BLaER1 (cell line): Measurements from ENCODE around the gene KIAA1217.

Source experiments
- H3K27ac ChIP-seq: shearing (Covaris generic); formaldehyde crosslinking; 2 replicates; pipeline ENCODE4 v1.8.1; 2022
- H3K27me3 ChIP-seq: shearing (Covaris generic); formaldehyde crosslinking; 2 replicates; pipeline ENCODE4 v1.8.1; 2022
- H3K36me3 ChIP-seq: shearing (Covaris generic); formaldehyde crosslinking; 2 replicates; pipeline ENCODE4 v1.8.1; 2022
- H3K4me1 ChIP-seq: shearing (Covaris generic); formaldehyde crosslinking; 2 replicates; pipeline ENCODE4 v1.8.1; 2022
- H3K4me2 ChIP-seq: shearing (Covaris generic); formaldehyde crosslinking; 2 replicates; pipeline ENCODE4 v1.8.1; 2022
- H3K4me3 ChIP-seq: shearing (Covaris generic); formaldehyde crosslinking; 2 replicates; pipeline ENCODE4 v1.8.1; 2022
- H3K9ac ChIP-seq: shearing (Covaris generic); formaldehyde crosslinking; 2 replicates; pipeline ENCODE4 v1.8.1; 2022
- H3K9me3 ChIP-seq: shearing (Covaris generic); formaldehyde crosslinking; 2 replicates; pipeline ENCODE4 v1.8.1; 2022
- H4K20me1 ChIP-seq: shearing (Covaris generic); formaldehyde crosslinking; 2 replicates; pipeline ENCODE4 v1.8.1; 2022
- Cebpa-rat ChIP-seq: shearing (Covaris generic); IDR thresholded peaks from 2 replicates; pipeline ENCODE4 v1.8.1; 2022

Gene KIAA1217

GRCh38 chr10:24494236-24494635, 285.3 kb downstream of the KIAA1217 start:
- Histone ChIP-seq H3K36me3 (no peaks in the 10 kb centered on the region), H4K20me1 (no peaks in the 10 kb centered on the region), H3K9ac (no peak overlapping the region), H3K27ac (no peak overlapping the region), H3K4me2 (no peak overlapping the region), H3K27me3 (no peaks in the 10 kb centered on the region), H3K4me3 (no peak overlapping the region), H3K4me1 (no peaks in the 10 kb centered on the region), H3K9me3 (no peaks in the 10 kb centered on the region)
- no peak for TF ChIP-seq Cebpa-rat

GRCh38 chr10:24494777-24495176, 285.8 kb downstream of the KIAA1217 start:
- H3K27ac ChIP-seq: no peak overlapping the region
- no peaks in the 10 kb centered on the region for H3K9me3 ChIP-seq
- H3K36me3 ChIP-seq: no peaks in the 10 kb centered on the region

GRCh38 chr10:24495666-24496460, 286.9 kb downstream of the KIAA1217 start:
- TF ChIP-seq Cebpa-rat: no peak
- no peaks in the 10 kb centered on the region for H4K20me1 ChIP-seq
- H3K9ac ChIP-seq: no peak overlapping the region
- H3K4me1 ChIP-seq: no peaks in the 10 kb centered on the region
- H3K36me3 ChIP-seq: no peaks in the 10 kb centered on the region
- no peak overlapping the region for H3K27ac ChIP-seq
- no peak overlapping the region for H3K4me3 ChIP-seq
- no peaks in the 10 kb centered on the region for H3K27me3 ChIP-seq
- no peaks in the 10 kb centered on the region for H3K9me3 ChIP-seq
- no peak overlapping the region for H3K4me2 ChIP-seq

More at GRCh38 chr10:24494777-24495176, 285.8 kb downstream of the KIAA1217 start:
- Histone ChIP-seq H4K20me1 (no peaks in the 10 kb centered on the region), H3K9ac (no peak overlapping the region), H3K27me3 (no peaks in the 10 kb centered on the region), H3K4me3 (no peak overlapping the region), H3K4me2 (no peak overlapping the region), H3K4me1 (no peaks in the 10 kb centered on the region)
- no peak for TF ChIP-seq Cebpa-rat

- no peak overlapping the region for H3K9ac ChIP-seq
- H3K36me3 ChIP-seq: no peaks in the 10 kb centered on the region
- no peak for TF ChIP-seq Cebpa-rat
- no peaks in the 10 kb centered on the region for H3K27me3 ChIP-seq
- H4K20me1 ChIP-seq: no peaks in the 10 kb centered on the region
- no peaks in the 10 kb centered on the region for H3K4me1 ChIP-seq
- H3K9me3 ChIP-seq: no peaks in the 10 kb centered on the region
- no peak overlapping the region for H3K4me2 ChIP-seq
- H3K4me3 ChIP-seq: no peak overlapping the region
- no peak overlapping the region for H3K27ac ChIP-seq
These were observed 288.0 kb downstream of the KIAA1217 start for GRCh38 chr10:24496906-24497305.

GRCh38 chr10:24501056-24501711, 292.2 kb downstream of the KIAA1217 start:
- Histone ChIP-seq H3K27ac (no peak overlapping the region), H4K20me1 (no peaks in the 10 kb centered on the region), H3K9me3 (no peaks in the 10 kb centered on the region), H3K4me2 (no peak overlapping the region), H3K36me3 (no peaks in the 10 kb centered on the region), H3K27me3 (no peaks in the 10 kb centered on the region), H3K4me3 (no peak overlapping the region), H3K4me1 (no peaks in the 10 kb centered on the region), H3K9ac (no peak overlapping the region)
- no peak for TF ChIP-seq Cebpa-rat

GRCh38 chr10:24502006-24502405, 293.1 kb downstream of the KIAA1217 start:
- no peaks in the 10 kb centered on the region for H3K27me3 ChIP-seq
- H3K9ac ChIP-seq: no peak overlapping the region
- no peaks in the 10 kb centered on the region for H3K4me1 ChIP-seq
- H3K36me3 ChIP-seq: no peaks in the 10 kb centered on the region
- TF ChIP-seq Cebpa-rat: no peak
- no peak overlapping the region for H3K4me3 ChIP-seq
- H3K9me3 ChIP-seq: peaks cover 6% of the 10 kb centered on the region
- no peaks in the 10 kb centered on the region for H4K20me1 ChIP-seq
- H3K27ac ChIP-seq: no peak overlapping the region
- no peak overlapping the region for H3K4me2 ChIP-seq

GRCh38 chr10:24502801-24503460, 294.0 kb downstream of the KIAA1217 start:
- peaks cover 9% of the 10 kb centered on the region for H3K9me3 ChIP-seq
- no peaks in the 10 kb centered on the region for H3K4me1 ChIP-seq
- no peaks in the 10 kb centered on the region for H4K20me1 ChIP-seq
- H3K27ac ChIP-seq: no peak overlapping the region
- H3K4me2 ChIP-seq: no peak overlapping the region
- no peak for TF ChIP-seq Cebpa-rat
- no peaks in the 10 kb centered on the region for H3K27me3 ChIP-seq
- H3K9ac ChIP-seq: no peak overlapping the region
- no peak overlapping the region for H3K4me3 ChIP-seq
- H3K36me3 ChIP-seq: no peaks in the 10 kb centered on the region

- H3K36me3 ChIP-seq: no peaks in the 10 kb centered on the region
These were observed 294.8 kb downstream of the KIAA1217 start for GRCh38 chr10:24503461-24504320.

GRCh38 chr10:24505759-24506158, 296.8 kb downstream of the KIAA1217 start:
- no peaks in the 10 kb centered on the region for H3K27me3 ChIP-seq
- H3K9me3 ChIP-seq: peaks cover 9% of the 10 kb centered on the region
- H3K4me2 ChIP-seq: no peak overlapping the region
- H3K27ac ChIP-seq: no peak overlapping the region
- TF ChIP-seq Cebpa-rat: no peak
- H3K4me3 ChIP-seq: no peak overlapping the region
- no peak overlapping the region for H3K9ac ChIP-seq
- H3K4me1 ChIP-seq: no peaks in the 10 kb centered on the region
- H3K36me3 ChIP-seq: no peaks in the 10 kb centered on the region
- H4K20me1 ChIP-seq: no peaks in the 10 kb centered on the region

More at GRCh38 chr10:24503461-24504320, 294.8 kb downstream of the KIAA1217 start:
- TF ChIP-seq Cebpa-rat: no peak
- Histone ChIP-seq H3K27me3 (no peaks in the 10 kb centered on the region), H3K9ac (no peak overlapping the region), H3K4me1 (no peaks in the 10 kb centered on the region), H3K4me3 (no peak overlapping the region), H4K20me1 (no peaks in the 10 kb centered on the region), H3K4me2 (no peak overlapping the region), H3K9me3 (peaks cover 9% of the 10 kb centered on the region), H3K27ac (no peak overlapping the region)
